HepG2 (cell line): ENCODE data around the gene CALML4. TPM values are rescaled to one million over a fixed set of nuclear protein-coding genes. Genes with fewer than 3 reads are reported as not detected.

Experiments used
- JUNB ChIP-seq: sonication (generic); formaldehyde crosslinking; IDR thresholded peaks from 2 replicates; pipeline ENCODE4 v1.8.0; 2022; ENCODE audit warnings: missing genetic modification reagents, mild to moderate bottlenecking, borderline replicate concordance
- KDM6A ChIP-seq: IDR thresholded peaks from 2 replicates; pipeline ENCODE4 v1.6.1; 2016; ENCODE audit warnings: low read depth
- RFX1 ChIP-seq: fragments of 450-650 bp; IDR thresholded peaks from 2 replicates; pipeline ENCODE4 v1.6.1; 2017
- SALL2 ChIP-seq: sonication (generic); formaldehyde crosslinking; IDR thresholded peaks from 2 replicates; pipeline ENCODE4 v1.8.1; 2023; ENCODE audit warnings: mild to moderate bottlenecking, missing genetic modification reagents, inconsistent platforms
- ZNF136 ChIP-seq: sonication (generic); formaldehyde crosslinking; IDR thresholded peaks from 2 replicates; pipeline ENCODE4 v1.8.1; 2022; ENCODE audit warnings: low read depth, mild to moderate bottlenecking, moderate library complexity, missing genetic modification reagents
- ZNF205 ChIP-seq: IDR thresholded peaks from 2 replicates; pipeline ENCODE4 v1.6.1; 2018; ENCODE audit warnings: missing biosample characterization, missing genetic modification reagents
- ZNF441 ChIP-seq: sonication (generic); formaldehyde crosslinking; IDR thresholded peaks from 2 replicates; pipeline ENCODE4 v1.7.0; 2021; ENCODE audit warnings: missing genetic modification reagents, borderline replicate concordance
- ZNF746 ChIP-seq: sonication (generic); formaldehyde crosslinking; IDR thresholded peaks from 2 replicates; pipeline ENCODE4 v1.8.0; 2022; ENCODE audit warnings: mild to moderate bottlenecking, missing genetic modification reagents
- ZNF747 ChIP-seq: sonication (generic); formaldehyde crosslinking; IDR thresholded peaks from 2 replicates; pipeline ENCODE4 v1.8.1; 2023; ENCODE audit warnings: missing genetic modification reagents, mild to moderate bottlenecking, borderline replicate concordance
- polyA plus RNA-seq, 8 experiments: library from polyadenylated mRNA; depleted of rRNA in 3 of 8; stranded (reverse) in 7 of 8; unstranded in 1 of 8; fragments of >200 nt; fragmentation: Illumina TruSeq in 4 of 8; extraction: Trizol in 4 of 8; gene quantifications; 2 replicates each; pipeline versions ENCODE4 v1.2.1 to v1.2.3, GENCODE V29; 2011 to 2016; ENCODE audit warnings: low read depth in 4 of 8, missing spikeins in 1 of 8, mixed read lengths in 1 of 8; ENCODE audit not compliant: insufficient read depth in 1 of 8
- total RNA-seq, 5 experiments: library from RNA; depleted of rRNA; stranded (reverse); fragments of >200 nt; fragmentation: Illumina TruSeq; extraction: Trizol; gene quantifications; 2 replicates each; pipeline ENCODE4 v1.2.3, GENCODE V29; 2016; ENCODE audit warnings: low read depth in 1 of 5
- TF ChIP-seq, protein P1 (sequence below): sonication (generic); formaldehyde crosslinking; conservative IDR thresholded peaks from 2 replicates; pipeline ENCODE4 v1.4.0; 2020; ENCODE audit warnings: mild to moderate bottlenecking, missing genetic modification reagents, moderate library complexity

The CALML4 gene
- total and polyA plus RNA-seq, 2 of the 13 experiments (the other 11 are each of a cell fraction or from before 2014, with no cell fraction given) = 3.6 to 8.7 TPM

- TF ChIP-seq ZNF441 (CRISPR knock-in tag) = no peak
- no peak for TF ChIP-seq ZNF205 (CRISPR knock-in tag)
- TF ChIP-seq RFX1 = no peak
- no peak for TF ChIP-seq ZNF136
- no peak for TF ChIP-seq JUNB (CRISPR knock-in tag)
- TF ChIP-seq ZNF747 (CRISPR knock-in tag) = no peak
- no peak for TF ChIP-seq KDM6A
- TF ChIP-seq, protein P1, sequence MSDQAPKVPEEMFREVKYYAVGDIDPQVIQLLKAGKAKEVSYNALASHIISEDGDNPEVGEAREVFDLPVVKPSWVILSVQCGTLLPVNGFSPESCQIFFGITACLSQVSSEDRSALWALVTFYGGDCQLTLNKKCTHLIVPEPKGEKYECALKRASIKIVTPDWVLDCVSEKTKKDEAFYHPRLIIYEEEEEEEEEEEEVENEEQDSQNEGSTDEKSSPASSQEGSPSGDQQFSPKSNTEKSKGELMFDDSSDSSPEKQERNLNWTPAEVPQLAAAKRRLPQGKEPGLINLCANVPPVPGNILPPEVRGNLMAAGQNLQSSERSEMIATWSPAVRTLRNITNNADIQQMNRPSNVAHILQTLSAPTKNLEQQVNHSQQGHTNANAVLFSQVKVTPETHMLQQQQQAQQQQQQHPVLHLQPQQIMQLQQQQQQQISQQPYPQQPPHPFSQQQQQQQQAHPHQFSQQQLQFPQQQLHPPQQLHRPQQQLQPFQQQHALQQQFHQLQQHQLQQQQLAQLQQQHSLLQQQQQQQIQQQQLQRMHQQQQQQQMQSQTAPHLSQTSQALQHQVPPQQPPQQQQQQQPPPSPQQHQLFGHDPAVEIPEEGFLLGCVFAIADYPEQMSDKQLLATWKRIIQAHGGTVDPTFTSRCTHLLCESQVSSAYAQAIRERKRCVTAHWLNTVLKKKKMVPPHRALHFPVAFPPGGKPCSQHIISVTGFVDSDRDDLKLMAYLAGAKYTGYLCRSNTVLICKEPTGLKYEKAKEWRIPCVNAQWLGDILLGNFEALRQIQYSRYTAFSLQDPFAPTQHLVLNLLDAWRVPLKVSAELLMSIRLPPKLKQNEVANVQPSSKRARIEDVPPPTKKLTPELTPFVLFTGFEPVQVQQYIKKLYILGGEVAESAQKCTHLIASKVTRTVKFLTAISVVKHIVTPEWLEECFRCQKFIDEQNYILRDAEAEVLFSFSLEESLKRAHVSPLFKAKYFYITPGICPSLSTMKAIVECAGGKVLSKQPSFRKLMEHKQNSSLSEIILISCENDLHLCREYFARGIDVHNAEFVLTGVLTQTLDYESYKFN (CRISPR knock-in tag) = no peak
- no peak for TF ChIP-seq SALL2 (CRISPR knock-in tag)
- TF ChIP-seq ZNF746 = 0 out of 2 replicates have a peak, but pooled peaks have one; percentile 11
Observed at GRCh38 chr15:68228971-68229385, 23.8 kb upstream of the CALML4 start (continued).
